ENCODE data around the gene ANKRD6. TPM values are rescaled to one million over a fixed set of nuclear protein-coding genes. Genes with fewer than 3 reads are reported as not detected.

Gene ANKRD6
- total RNA-seq, 4 donors from 2014 or later, result 0.57 to 11.6 (median 3.0) TPM

DNA sequence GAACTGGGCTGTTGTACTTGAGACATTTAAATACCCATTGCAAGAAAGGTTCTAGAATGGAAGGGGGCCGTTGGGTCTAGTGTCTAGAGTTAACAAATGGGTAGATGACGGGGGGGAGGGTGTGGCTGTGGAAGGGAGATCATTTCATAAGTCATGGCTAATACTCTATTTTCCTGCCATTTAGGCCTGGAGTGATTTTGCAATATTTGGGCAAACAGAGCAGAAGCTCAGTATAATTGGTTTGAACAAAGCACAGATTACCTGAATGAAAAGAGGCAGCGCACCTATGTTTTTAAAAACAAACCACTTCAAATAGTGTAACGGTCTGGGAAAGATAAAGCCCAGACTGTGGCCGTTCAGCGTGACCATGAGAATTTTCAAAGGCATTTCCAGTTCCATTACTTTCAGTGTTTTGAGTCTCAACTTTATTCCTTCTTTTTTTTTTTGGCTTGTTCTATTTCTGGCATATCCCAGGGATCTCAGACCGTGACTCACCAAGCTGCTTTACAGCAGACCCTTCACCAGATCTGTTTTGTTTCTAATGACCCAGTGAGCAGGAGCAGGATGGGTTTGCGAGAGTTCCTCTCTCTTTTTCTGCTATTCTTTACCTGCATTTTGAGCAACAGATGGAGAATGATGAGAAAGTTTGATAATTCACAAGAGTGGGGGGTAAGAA, 131.9 kb downstream of the ANKRD6 start:
- no peaks in the 10 kb centered on the region for H3K9me3 ChIP-seq
- H3K4me1 ChIP-seq, result no peaks in the 10 kb centered on the region
- H3K36me3 ChIP-seq, result no peaks in the 10 kb centered on the region
- no peak overlapping the region for H3K27ac ChIP-seq
- H3K4me3 ChIP-seq, result no peak overlapping the region
- no peak for DNase-seq
- no peak for TF ChIP-seq POLR2A (IDR thresholded peaks at IDR 0.05)
- no peak for TF ChIP-seq CTCF (IDR thresholded peaks at IDR 0.05)
- H3K27me3 ChIP-seq, result no peaks in the 10 kb centered on the region

DNA sequence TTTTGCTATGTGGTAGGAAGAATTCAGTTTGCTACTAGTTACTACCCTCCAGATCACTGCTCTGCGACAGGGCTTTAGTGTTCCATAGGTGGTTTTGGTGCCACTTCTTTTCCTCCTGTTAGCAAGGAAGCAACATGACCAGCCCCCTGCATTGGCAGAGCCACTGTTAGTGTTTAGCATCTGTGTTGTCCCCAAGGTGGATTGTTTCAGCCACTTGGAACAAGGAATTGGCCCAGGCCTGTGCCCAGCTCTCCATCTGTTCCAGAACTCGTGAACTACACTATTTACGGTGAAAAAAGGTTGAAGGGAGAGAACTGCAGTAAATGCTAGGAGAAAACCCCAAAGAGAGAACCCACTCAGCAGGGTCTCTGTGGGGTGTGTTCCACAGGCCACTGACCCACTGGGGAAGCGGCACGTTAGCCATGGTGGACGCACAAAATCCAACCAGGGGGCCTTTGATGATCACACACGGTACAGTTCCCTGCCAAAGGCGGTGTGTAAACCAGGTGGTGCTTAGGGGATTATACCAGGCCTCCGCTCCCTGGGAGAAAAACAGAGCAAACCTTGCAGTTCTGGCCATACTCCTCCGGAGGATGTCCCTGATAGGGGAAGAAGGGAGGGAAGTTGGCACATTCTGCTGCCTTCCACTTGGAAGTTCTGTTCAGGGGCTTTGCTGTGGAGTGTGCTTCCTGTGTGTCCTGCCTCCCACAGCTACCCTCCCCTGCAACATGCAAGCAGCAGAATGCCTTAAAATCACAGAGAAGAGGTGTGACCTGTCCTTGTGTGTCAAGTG, 133.3 kb downstream of the ANKRD6 start:
- no peaks in the 10 kb centered on the region for H3K9me3 ChIP-seq
- no peak for DNase-seq
- no peaks in the 10 kb centered on the region for H3K4me1 ChIP-seq
- H3K27ac ChIP-seq, result no peak overlapping the region
- no peak overlapping the region for H3K4me3 ChIP-seq
- H3K36me3 ChIP-seq, result no peaks in the 10 kb centered on the region
- no peak for TF ChIP-seq CTCF (IDR thresholded peaks at IDR 0.05)
- H3K27me3 ChIP-seq, result no peaks in the 10 kb centered on the region

GRCh38 chr6:89566930-89567629, 134.1 kb downstream of the ANKRD6 start:
- H3K4me1 ChIP-seq, result no peaks in the 10 kb centered on the region
- no peaks in the 10 kb centered on the region for H3K36me3 ChIP-seq
- H3K9me3 ChIP-seq, result no peaks in the 10 kb centered on the region
- no peaks in the 10 kb centered on the region for H3K27me3 ChIP-seq
- no peak overlapping the region for H3K27ac ChIP-seq
- TF ChIP-seq CTCF (IDR thresholded peaks at IDR 0.05), result no peak
- H3K4me3 ChIP-seq, result no peak overlapping the region
- no peak for DNase-seq

DNA sequence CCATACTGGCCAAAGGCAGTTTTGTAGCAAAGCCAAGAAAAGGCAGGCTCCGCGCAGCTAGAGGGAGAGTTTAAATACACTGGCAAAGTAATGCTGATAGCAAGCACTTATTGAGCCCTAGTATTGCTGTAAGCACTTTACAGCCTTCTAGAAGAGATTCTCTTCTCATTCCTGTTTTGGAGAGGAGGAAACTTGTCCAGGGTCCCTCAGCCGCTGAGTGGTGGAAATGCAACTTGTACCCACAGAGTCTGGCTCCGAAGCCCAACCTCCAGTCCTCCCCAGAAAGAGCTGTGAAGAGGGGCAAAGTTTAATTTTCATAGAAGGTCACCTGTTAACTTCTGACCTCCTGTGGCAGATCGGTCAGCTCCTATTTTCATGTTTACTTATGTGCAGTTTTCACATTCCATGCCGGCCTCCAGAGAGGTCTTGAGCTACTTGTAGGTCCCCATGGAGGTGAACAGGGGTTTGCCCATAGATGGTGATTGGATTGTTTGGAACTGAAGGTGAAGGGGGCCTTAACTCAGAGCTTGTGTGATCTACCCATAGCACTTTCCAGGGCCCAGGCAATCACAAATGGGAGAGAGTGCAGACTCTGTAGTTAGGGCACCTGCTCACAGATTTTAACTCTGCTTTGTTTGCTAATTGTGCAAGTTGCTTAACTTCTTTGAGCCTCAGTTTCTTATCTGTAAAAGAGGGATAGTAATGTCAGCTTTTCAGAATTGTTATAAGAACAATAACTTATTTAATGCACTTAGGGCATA, 134.9 kb downstream of the ANKRD6 start:
- no peak for TF ChIP-seq CTCF (IDR thresholded peaks at IDR 0.05)
- TF ChIP-seq POLR2A (IDR thresholded peaks at IDR 0.05), result no peak
- Histone ChIP-seq H3K36me3 (no peaks in the 10 kb centered on the region), H3K27me3 (no peaks in the 10 kb centered on the region), H3K4me3 (no peak overlapping the region), H3K27ac (no peak overlapping the region), H3K4me1 (no peaks in the 10 kb centered on the region), H3K9me3 (no peaks in the 10 kb centered on the region)
- no peak for DNase-seq

DNA sequence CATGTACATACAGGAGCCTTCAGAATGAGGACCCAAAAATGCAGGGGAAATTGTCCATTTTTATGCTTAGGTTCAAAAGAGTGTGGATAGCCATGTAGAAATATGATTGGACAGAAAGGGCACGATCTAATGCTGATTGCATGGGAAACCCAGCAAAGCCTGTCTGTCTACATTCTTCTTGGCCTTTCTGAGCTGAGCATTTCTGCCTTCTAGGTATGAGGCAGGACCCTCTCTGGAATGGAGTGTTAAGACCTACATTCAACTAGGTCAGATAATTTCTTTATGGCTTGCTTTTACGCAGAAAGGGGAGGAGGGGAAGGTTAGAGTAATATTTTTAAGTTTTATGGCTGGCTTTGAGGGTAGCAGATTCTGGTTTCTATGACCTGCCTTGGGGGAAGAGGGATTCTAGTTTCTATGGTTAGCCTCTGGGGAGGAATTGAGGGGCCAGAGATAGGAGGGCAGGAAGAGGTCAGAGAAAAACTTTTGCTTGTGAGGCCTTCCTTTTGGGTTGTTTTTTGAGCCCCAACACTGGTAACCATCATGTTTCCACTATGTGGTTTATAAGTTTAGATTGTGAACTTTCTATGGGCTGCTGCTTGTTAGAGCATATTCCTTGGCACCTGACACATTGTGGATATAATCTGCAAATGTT, 142.1 kb downstream of the ANKRD6 start:
- no peaks in the 10 kb centered on the region for H3K9me3 ChIP-seq
- no peak overlapping the region for H3K27ac ChIP-seq
- DNase-seq, result no peak
- no peaks in the 10 kb centered on the region for H3K36me3 ChIP-seq
- TF ChIP-seq CTCF (IDR thresholded peaks at IDR 0.05) (no peak), POLR2A (IDR thresholded peaks at IDR 0.05) (no peak)
- H3K4me3 ChIP-seq, result no peak overlapping the region
- H3K4me1 ChIP-seq, result no peaks in the 10 kb centered on the region
- H3K27me3 ChIP-seq, result no peaks in the 10 kb centered on the region
